SK-N-MC (cell line): ENCODE data around the gene KL.

Experiments
- DNase-seq: peaks from one replicate; pipeline ENCODE4 v3.0.0-alpha.2; 2011; ENCODE audit warnings: low read depth, low spot score
- H3K27ac ChIP-seq: fragments of 200-600 bp; sonication (generic); 2 replicates; pipeline ENCODE4 v1.5.1; 2016; ENCODE audit warnings: mixed run types
- H3K36me3 ChIP-seq: fragments of 200-600 bp; sonication (generic); 2 replicates; pipeline ENCODE4 v1.6.1; 2017; ENCODE audit warnings: antibody characterized with exemption, low read length, mixed read lengths; ENCODE audit not compliant: insufficient read depth
- H3K4me3 ChIP-seq: fragments of 200-600 bp; sonication (generic); 2 replicates; pipeline ENCODE4 v1.5.1; 2016
- H3K9ac ChIP-seq: fragments of 200-600 bp; sonication (generic); 2 replicates; pipeline ENCODE4 v1.8.0; 2017; ENCODE audit warnings: mixed run types, mixed read lengths; ENCODE audit not compliant: insufficient read length
- H3K9me3 ChIP-seq: fragments of 200-600 bp; sonication (generic); 2 replicates; pipeline ENCODE4 v1.6.1; 2017; ENCODE audit warnings: low read depth, mild to moderate bottlenecking, antibody characterized with exemption, low read length, moderate library complexity, mixed read lengths
- EZH2 ChIP-seq: fragments of 200-600 bp; sonication (generic); IDR thresholded peaks from one replicate; pipeline ENCODE4 v1.6.1; 2017; ENCODE audit warnings: antibody characterized with exemption
- FOXP2 ChIP-seq: optimal IDR thresholded peaks from 2 replicates; pipeline ENCODE3; 2011; ENCODE audit warnings: mild to moderate bottlenecking, moderate library complexity; ENCODE audit not compliant: insufficient read depth; ENCODE audit errors: extremely low read length, control extremely low read depth
- POLR2AphosphoS5 ChIP-seq: IDR thresholded peaks from 2 replicates; pipeline ENCODE4 v1.6.1; 2012; ENCODE audit warnings: mild to moderate bottlenecking, low read depth, low read length, borderline replicate concordance

The KL gene

GRCh38 chr13:32993145-32993544, 23.1 kb upstream of the KL start:
- H3K9ac ChIP-seq: no peak overlapping the region
- DNase-seq: no peak
- H3K4me3 ChIP-seq: no peak overlapping the region
- H3K9me3 ChIP-seq: no peaks in the 10 kb centered on the region
- no peaks in the 10 kb centered on the region for H3K36me3 ChIP-seq
- no peak overlapping the region for H3K27ac ChIP-seq
- TF ChIP-seq EZH2: no peak
- TF ChIP-seq POLR2AphosphoS5: no peak
- TF ChIP-seq FOXP2: no peak

DNA sequence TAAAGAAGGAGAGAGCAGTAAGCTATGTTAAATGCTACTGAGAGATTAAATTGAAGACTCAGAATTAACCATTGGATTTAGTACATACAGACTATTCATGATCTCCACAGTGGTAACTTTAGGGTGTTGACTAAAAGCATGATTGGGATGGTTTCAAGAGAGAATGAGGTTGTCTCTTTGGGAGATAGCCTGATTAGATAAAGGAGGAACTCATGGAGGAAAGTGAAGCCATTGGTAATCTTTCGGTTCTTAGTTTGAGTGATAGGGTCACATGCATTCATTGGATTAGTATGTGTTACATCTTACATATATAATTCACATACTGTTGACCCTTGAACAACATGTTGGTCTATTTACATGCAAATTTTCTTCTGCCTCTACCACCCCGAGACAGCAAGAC, 18.8 kb upstream of the KL start:
- Histone ChIP-seq H3K36me3 (no peaks in the 10 kb centered on the region), H3K9me3 (no peaks in the 10 kb centered on the region), H3K9ac (no peak overlapping the region), H3K4me3 (no peak overlapping the region), H3K27ac (no peak overlapping the region)
- TF ChIP-seq FOXP2: no peak
- TF ChIP-seq POLR2AphosphoS5: no peak
- DNase-seq: no peak

- TF ChIP-seq EZH2 (no peak), POLR2AphosphoS5 (no peak), FOXP2 (no peak)
- H3K4me3 ChIP-seq: no peak overlapping the region
- H3K9me3 ChIP-seq: no peaks in the 10 kb centered on the region
- no peaks in the 10 kb centered on the region for H3K36me3 ChIP-seq
- DNase-seq: no peak
- no peak overlapping the region for H3K27ac ChIP-seq
- H3K9ac ChIP-seq: no peak overlapping the region
Observed at GRCh38 chr13:32998966-32999365, 17.3 kb upstream of the KL start.

GRCh38 chr13:33000365-33000764, 15.9 kb upstream of the KL start:
- Histone ChIP-seq H3K4me3 (no peak overlapping the region), H3K9me3 (no peaks in the 10 kb centered on the region), H3K36me3 (no peaks in the 10 kb centered on the region), H3K27ac (no peak overlapping the region), H3K9ac (no peak overlapping the region)
- no peak for TF ChIP-seq EZH2
- TF ChIP-seq POLR2AphosphoS5: no peak
- no peak for TF ChIP-seq FOXP2
- no peak for DNase-seq

DNA sequence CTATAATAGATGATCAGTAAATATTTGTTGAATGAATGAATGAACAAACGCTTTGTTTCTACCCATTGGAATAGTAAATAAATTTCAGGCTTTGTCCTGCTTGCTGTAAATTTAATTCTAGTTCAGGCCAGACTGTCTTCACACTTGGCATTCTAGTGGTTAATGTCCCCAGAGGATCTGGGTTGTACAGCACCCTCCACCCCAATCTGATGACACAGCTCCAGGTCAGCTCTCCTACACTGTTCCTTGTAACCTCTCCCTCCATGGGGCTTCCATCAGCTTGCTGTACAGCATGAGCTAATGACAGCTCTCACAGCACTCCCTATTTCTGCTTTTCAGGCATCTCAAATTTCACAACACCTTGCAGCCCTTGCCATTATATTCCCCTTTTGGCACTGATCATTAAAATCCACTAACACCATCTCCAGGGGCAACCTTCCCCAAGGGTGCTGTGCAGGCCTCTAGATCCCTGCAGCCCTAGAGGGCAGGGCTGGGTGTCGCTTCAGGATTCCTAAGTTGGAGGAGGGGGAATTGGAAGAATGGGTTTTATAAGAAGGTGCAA, 12.7 kb upstream of the KL start:
- Histone ChIP-seq H3K36me3 (no peaks in the 10 kb centered on the region), H3K27ac (no peak overlapping the region), H3K4me3 (no peak overlapping the region), H3K9ac (no peak overlapping the region), H3K9me3 (peaks cover 9% of the 10 kb centered on the region; the same call in 1 of the 2 replicates)
- no peak for TF ChIP-seq FOXP2
- no peak for TF ChIP-seq POLR2AphosphoS5
- TF ChIP-seq EZH2: no peak
- no peak for DNase-seq

DNA sequence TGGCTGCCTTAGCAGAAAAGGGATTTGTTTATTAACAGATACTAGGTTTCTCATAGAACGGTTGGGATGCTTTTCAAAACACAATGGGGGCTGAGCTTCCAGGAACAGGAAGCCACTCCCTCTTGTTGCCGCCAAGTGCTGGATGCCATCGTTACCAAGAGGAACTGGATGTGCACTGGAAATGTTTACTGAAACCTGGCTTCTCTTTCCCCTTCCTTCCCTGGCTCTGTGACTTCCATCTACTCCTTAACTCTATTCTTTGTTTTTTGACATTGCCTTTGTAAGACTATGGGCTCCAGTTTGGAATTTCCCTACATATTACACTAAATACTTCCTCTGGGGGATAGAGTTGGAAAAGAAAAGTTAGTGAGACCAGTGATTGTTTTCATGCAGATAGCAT, 11.7 kb upstream of the KL start:
- TF ChIP-seq POLR2AphosphoS5 (no peak), FOXP2 (no peak), EZH2 (no peak)
- H3K27ac ChIP-seq: no peak overlapping the region
- H3K4me3 ChIP-seq: no peak overlapping the region
- H3K9me3 ChIP-seq: peaks cover 9% of the 10 kb centered on the region; the same call in 1 of the 2 replicates
- no peak overlapping the region for H3K9ac ChIP-seq
- H3K36me3 ChIP-seq: no peaks in the 10 kb centered on the region
- no peak for DNase-seq

- H3K36me3 ChIP-seq: no peaks in the 10 kb centered on the region
- no peak for DNase-seq
- H3K27ac ChIP-seq: no peak overlapping the region
- peaks cover 9% of the 10 kb centered on the region; the same call in 1 of the 2 replicates for H3K9me3 ChIP-seq
- H3K4me3 ChIP-seq: no peak overlapping the region
- H3K9ac ChIP-seq: no peak overlapping the region
- no peak for TF ChIP-seq POLR2AphosphoS5
- TF ChIP-seq FOXP2: no peak
- no peak for TF ChIP-seq EZH2
Observed at GRCh38 chr13:33006134-33006533, 10.1 kb upstream of the KL start.

DNA sequence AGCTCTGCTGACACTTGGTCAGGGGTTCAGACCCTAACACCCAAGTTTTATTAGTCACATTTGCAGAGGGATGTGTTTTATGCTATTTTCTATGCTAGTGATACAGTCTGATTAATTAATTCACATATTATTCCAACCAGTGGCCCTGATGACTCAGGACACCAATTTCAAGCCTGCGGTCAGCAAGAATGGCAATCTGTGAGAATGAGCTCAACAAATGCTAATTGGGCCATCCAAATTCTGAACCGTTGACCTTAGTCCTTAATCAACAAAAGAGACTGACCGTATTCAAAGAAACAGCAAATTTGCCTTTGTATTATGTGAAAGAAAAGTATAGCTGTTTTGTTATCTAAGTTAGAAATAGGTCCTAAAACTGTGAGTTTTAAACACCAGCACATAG, 9.6 kb upstream of the KL start:
- Histone ChIP-seq H3K9me3 (peaks cover 9% of the 10 kb centered on the region; the same call in 1 of the 2 replicates), H3K27ac (no peak overlapping the region), H3K4me3 (no peak overlapping the region), H3K9ac (no peak overlapping the region), H3K36me3 (no peaks in the 10 kb centered on the region)
- TF ChIP-seq POLR2AphosphoS5: no peak
- no peak for TF ChIP-seq EZH2
- no peak for TF ChIP-seq FOXP2
- DNase-seq: no peak

GRCh38 chr13:33007237-33007636, 9.0 kb upstream of the KL start:
- Histone ChIP-seq H3K36me3 (no peaks in the 10 kb centered on the region), H3K9me3 (peaks cover 9% of the 10 kb centered on the region; the same call in 1 of the 2 replicates), H3K9ac (no peak overlapping the region), H3K27ac (no peak overlapping the region), H3K4me3 (no peak overlapping the region)
- TF ChIP-seq POLR2AphosphoS5: no peak
- TF ChIP-seq EZH2: no peak
- no peak for TF ChIP-seq FOXP2
- DNase-seq: no peak
